HCT116 (cell line): ENCODE results near the gene UBIAD1. TPM values are rescaled to one million over a fixed set of nuclear protein-coding genes. Genes with fewer than 3 reads are reported as not detected.

Source experiments
- ATAC-seq: fragments of 200-7000 bp; cut with Tn5 transposase; 2 replicates; pipeline ENCODE4 v1.9.1; 2020; ENCODE audit warnings: mild to moderate bottlenecking, moderate library complexity
- BruUV-seq: library from RNA; stranded (reverse); fragments of 400-500 nt; replicated peaks from 2 replicates; lab custom pipeline; 2021; lab: Mats Ljungman, UMichigan
- CTCF ChIA-PET: fragments of 300-600 bp; sonication (Branson Sonifier 250); formaldehyde crosslinking; loops from one replicate; lab custom pipeline; 2021; ENCODE audit warnings: antibody characterized with exemption; lab: Charles Lee
- POLR2A ChIA-PET: fragments of 300-600, 350-600 bp; sonication (Branson Sonifier 250); formaldehyde crosslinking; loops from one replicate; lab custom pipeline; 2021; ENCODE audit warnings: antibody characterized with exemption; lab: Charles Lee
- RAD21 ChIA-PET, 2 experiments: fragments of 300-600 bp; sonication (Branson Sonifier 250); formaldehyde crosslinking; loops; one replicate each; lab custom pipeline; 2023; ENCODE audit warnings: low total read pairs in 2 of 2; ENCODE audit not compliant: uncharacterized antibody in 2 of 2, unreplicated experiment in 2 of 2, low non-redundant PET in 1 of 2; lab: Charles Lee
- DNase-seq: peaks from one replicate; pipeline ENCODE4 v3.0.0-alpha.2; 2010; ENCODE audit warnings: low read depth, low spot score
- H2AFZ ChIP-seq: fragments of 200-600 bp; shearing (Covaris generic), sonication (generic); 2 replicates; pipeline ENCODE4 v1.6.1; 2017; ENCODE audit warnings: low read depth, mixed run types, mixed read lengths, antibody characterized with exemption, low read length; ENCODE audit not compliant: poor library complexity, severe bottlenecking
- H3K27ac ChIP-seq: 2 replicates; pipeline ENCODE4 v1.5.1; 2012; ENCODE audit warnings: low read depth, low read length
- H3K27me3 ChIP-seq: fragments of 200-600 bp; sonication (generic); 2 replicates; pipeline ENCODE4 v1.6.1; 2016; ENCODE audit warnings: mixed run types, low read length, mixed read lengths; ENCODE audit not compliant: insufficient read depth
- H3K36me3 ChIP-seq, 2 experiments: fragments of 200-500 bp in 1 of 2; fragments of 200-600 bp in 1 of 2; sonication (Bioruptor generic) in 1 of 2; sonication (generic) in 1 of 2; 2 replicates each; pipeline versions ENCODE4 v1.5.1 to v1.6.1; 2014 to 2016; ENCODE audit warnings: low read length in 2 of 2, inconsistent platforms in 1 of 2, mixed read lengths in 1 of 2, mixed run types in 1 of 2; ENCODE audit not compliant: insufficient read depth in 2 of 2, control insufficient read depth in 1 of 2
- H3K4me1 ChIP-seq, 2 experiments: fragments of 200-600 bp in 1 of 2; sonication (generic) in 1 of 2; 2 replicates each; pipeline versions ENCODE4 v1.5.1 to v1.6.1; 2012 to 2017; ENCODE audit warnings: low read length in 2 of 2, inconsistent platforms in 1 of 2, mild to moderate bottlenecking in 1 of 2, mixed read lengths in 1 of 2, mixed run types in 1 of 2, moderate library complexity in 1 of 2; ENCODE audit not compliant: insufficient read depth in 2 of 2, control insufficient read depth in 1 of 2
- H3K4me2 ChIP-seq: fragments of 200-600 bp; sonication (generic); 2 replicates; pipeline ENCODE4 v1.6.1; 2017; ENCODE audit warnings: mixed run types, low read length, mixed read lengths
- H3K4me3 ChIP-seq, 2 experiments: fragments of 200-600 bp in 1 of 2; sonication (generic) in 1 of 2; replicated peaks in 1 of 2; 2 replicates each; pipeline ENCODE4 v1.5.1; 2011 to 2016; ENCODE audit warnings: low read length in 2 of 2, control low read depth in 1 of 2, low read depth in 1 of 2, mild to moderate bottlenecking in 1 of 2, mixed read lengths in 1 of 2, mixed run types in 1 of 2
- H3K79me2 ChIP-seq: fragments of 200-600 bp; sonication (generic); 2 replicates; pipeline ENCODE4 v1.6.1; 2017; ENCODE audit warnings: mild to moderate bottlenecking, mixed run types, low read length, moderate library complexity, mixed read lengths; ENCODE audit not compliant: insufficient read depth
- H3K9ac ChIP-seq: fragments of 200-600 bp; sonication (generic); 2 replicates; pipeline ENCODE4 v1.6.1; 2016; ENCODE audit warnings: low read length, mixed read lengths
- H3K9me2 ChIP-seq: fragments of 200-600 bp; sonication (generic), shearing (Covaris generic); 2 replicates; pipeline ENCODE4 v1.6.1; 2017; ENCODE audit warnings: mixed run types, mild to moderate bottlenecking, moderate library complexity; ENCODE audit not compliant: insufficient read depth
- H3K9me3 ChIP-seq, 2 experiments: fragments of 200-500 bp in 1 of 2; fragments of 200-600 bp in 1 of 2; sonication (Bioruptor generic) in 1 of 2; sonication (generic) in 1 of 2; 2 replicates each; pipeline ENCODE4 v1.6.1; 2014 to 2017; ENCODE audit warnings: low read length in 2 of 2, mixed read lengths in 2 of 2, inconsistent platforms in 1 of 2, low read depth in 1 of 2, mild to moderate bottlenecking in 1 of 2, mixed run types in 1 of 2, moderate library complexity in 1 of 2; ENCODE audit not compliant: control insufficient read depth in 1 of 2, insufficient read depth in 1 of 2
- H4K20me1 ChIP-seq: fragments of 200-600 bp; sonication (generic), shearing (Covaris generic); 2 replicates; pipeline ENCODE4 v1.6.1; 2017; ENCODE audit warnings: mixed run types, mild to moderate bottlenecking, moderate library complexity; ENCODE audit not compliant: insufficient read depth
- CBX3 ChIP-seq: IDR thresholded peaks from 2 replicates; pipeline ENCODE4 v1.6.1; 2012; ENCODE audit warnings: low read depth
- CEBPB ChIP-seq: IDR thresholded peaks from 2 replicates; pipeline ENCODE4 v1.6.1; 2012; ENCODE audit warnings: low read depth
- EGR1 ChIP-seq: IDR thresholded peaks from 2 replicates; pipeline ENCODE4 v1.6.1; 2012; ENCODE audit warnings: low read depth
- ELF1 ChIP-seq: IDR thresholded peaks from 2 replicates; pipeline ENCODE4 v1.6.1; 2012; ENCODE audit warnings: low read depth, borderline replicate concordance
- EZH2phosphoT487 ChIP-seq: fragments of 200-600 bp; IDR thresholded peaks from 2 replicates; pipeline ENCODE4 v1.6.1; 2018; ENCODE audit warnings: antibody characterized with exemption, borderline replicate concordance
- FOSL1 ChIP-seq: IDR thresholded peaks from 2 replicates; pipeline ENCODE4 v1.6.1; 2012; ENCODE audit warnings: low read depth
- POLR2AphosphoS5 ChIP-seq: IDR thresholded peaks from 2 replicates; pipeline ENCODE4 v1.6.1; 2011; ENCODE audit warnings: mild to moderate bottlenecking, low read depth, low read length, moderate library complexity
- RAD21 ChIP-seq: IDR thresholded peaks from 2 replicates; pipeline ENCODE4 v1.6.1; 2012; ENCODE audit warnings: low read depth, mild to moderate bottlenecking
- SIN3A ChIP-seq: IDR thresholded peaks from 2 replicates; pipeline ENCODE4 v1.6.1; 2012; ENCODE audit warnings: low read depth
- SP1 ChIP-seq: IDR thresholded peaks from 2 replicates; pipeline ENCODE4 v1.6.1; 2012; ENCODE audit warnings: low read depth
- SRF ChIP-seq: IDR thresholded peaks from 2 replicates; pipeline ENCODE4 v1.6.1; 2012; ENCODE audit warnings: low read depth
- TCF7L2 ChIP-seq: IDR thresholded peaks from 2 replicates; pipeline ENCODE4 v1.7.0; 2011; ENCODE audit warnings: borderline replicate concordance, inconsistent platforms; ENCODE audit not compliant: insufficient read depth, insufficient read length; ENCODE audit errors: extremely low read depth
- YY1 ChIP-seq: IDR thresholded peaks from 2 replicates; pipeline ENCODE4 v1.6.1; 2011; ENCODE audit warnings: low read length, low read depth, moderate library complexity, mild to moderate bottlenecking; ENCODE audit not compliant: insufficient replicate concordance; ENCODE audit errors: extremely low read depth
- ZFX ChIP-seq: fragments of 450-650 bp; IDR thresholded peaks from 2 replicates; pipeline ENCODE4 v1.6.1; 2017
- intact Hi-C: fragments of 100-400 bp; cut with micrococcal nuclease; formaldehyde crosslinking; loops from 2 replicates; pipeline ENCODE4 v1.10.0; 2022
- total RNA-seq: library from RNA; stranded (reverse); gene quantifications from one replicate; pipeline ENCODE4 v1.2.1, GENCODE V29; 2021; ENCODE audit not compliant: unreplicated experiment
- TF ChIP-seq, protein P1 (sequence below): IDR thresholded peaks from 2 replicates; pipeline ENCODE4 v1.6.1; 2012
- TF ChIP-seq, protein P2 (sequence below): IDR thresholded peaks from 2 replicates; pipeline ENCODE4 v1.6.1; 2012
- TF ChIP-seq, protein P3 (sequence below), 3 experiments: fragments of 200-600 bp in 1 of 3; sonication (generic) in 1 of 3; IDR thresholded peaks in 2 of 3; conservative IDR thresholded peaks in 1 of 3; 2 replicates each; pipeline ENCODE4 v1.5.1; 2012 to 2017; ENCODE audit warnings: low read depth in 2 of 3, low read length in 2 of 3, antibody characterized with exemption in 1 of 3, borderline replicate concordance in 1 of 3, control low read depth in 1 of 3, mild to moderate bottlenecking in 1 of 3, mixed read lengths in 1 of 3, mixed run types in 1 of 3, moderate library complexity in 1 of 3; ENCODE audit not compliant: insufficient read depth in 1 of 3
- TF ChIP-seq, protein P4 (sequence below): IDR thresholded peaks from 2 replicates; pipeline ENCODE4 v1.6.1; 2011; ENCODE audit warnings: mild to moderate bottlenecking, low read length, moderate library complexity; ENCODE audit not compliant: insufficient replicate concordance; ENCODE audit errors: extremely low read depth

Gene UBIAD1
- total RNA-seq, 1 experiment from 2014 or later = 17.2 TPM

DNA sequence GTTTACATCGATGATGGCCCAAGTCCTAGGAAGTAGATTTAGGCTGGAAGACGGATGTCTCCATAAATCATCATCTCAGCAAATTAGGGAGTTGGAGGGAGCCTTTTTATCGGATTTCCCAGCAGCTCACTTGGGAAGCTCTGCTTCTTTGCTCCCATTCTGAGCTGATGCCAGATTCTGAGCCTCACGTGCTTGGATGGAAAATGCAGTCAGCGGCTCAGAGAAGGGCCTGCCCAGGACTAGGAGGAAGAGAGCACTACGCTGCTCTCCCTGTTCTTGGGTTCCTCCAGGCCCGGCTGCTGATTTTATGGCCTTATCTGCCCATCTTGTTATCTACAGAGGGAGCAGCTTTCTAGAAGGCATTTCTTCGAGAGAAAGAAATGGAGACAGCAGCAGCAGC lies 42.0 kb downstream of the UBIAD1 start (continued):
- no peak for TF ChIP-seq CEBPB
- no peak for TF ChIP-seq EZH2phosphoT487
- TF ChIP-seq, protein P1, sequence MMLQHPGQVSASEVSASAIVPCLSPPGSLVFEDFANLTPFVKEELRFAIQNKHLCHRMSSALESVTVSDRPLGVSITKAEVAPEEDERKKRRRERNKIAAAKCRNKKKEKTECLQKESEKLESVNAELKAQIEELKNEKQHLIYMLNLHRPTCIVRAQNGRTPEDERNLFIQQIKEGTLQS = no peak
- no peak for TF ChIP-seq POLR2AphosphoS5
- no peak for TF ChIP-seq FOSL1
- TF ChIP-seq SIN3A = no peak
- TF ChIP-seq, all 23 proteins: peak for 0

DNA sequence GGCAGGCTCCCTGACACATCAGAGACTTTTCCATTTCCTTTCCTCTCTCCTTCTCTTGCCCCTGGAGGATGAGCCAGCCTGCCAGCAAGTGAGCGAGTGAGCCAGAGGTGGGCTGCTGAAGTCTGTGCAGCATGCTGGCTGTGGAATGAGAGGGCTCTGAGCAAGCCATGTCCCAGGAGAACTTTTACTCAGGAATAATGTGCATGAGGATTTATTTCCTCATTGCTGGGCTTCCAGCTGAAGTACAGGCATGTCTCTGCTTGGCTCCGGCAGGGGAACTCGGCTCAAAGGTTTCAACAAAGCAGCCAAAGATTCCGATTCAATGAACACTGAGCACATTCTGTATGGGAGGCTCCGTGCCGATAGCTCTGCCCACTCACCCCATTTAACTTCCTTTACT lies 43.7 kb downstream of the UBIAD1 start:
- Histone ChIP-seq H3K9me3 (no peaks in the 10 kb centered on the region), H3K36me3 (no peaks in the 10 kb centered on the region), H3K27me3 (no peaks in the 10 kb centered on the region), H3K9ac (no peak overlapping the region), H3K4me1 (no peaks in the 10 kb centered on the region), H3K4me2 (no peak overlapping the region), H4K20me1 (no peaks in the 10 kb centered on the region), H3K4me3 (no peak overlapping the region), H3K9me2 (no peaks in the 10 kb centered on the region), H3K27ac (no peak overlapping the region), H3K79me2 (no peaks in the 10 kb centered on the region), H2AFZ (no peak overlapping the region)
- DNase-seq = no peak
- no TSS peak for BruUV-seq
- no peak for ATAC-seq
- ChIA-PET POLR2A (no interaction called here), RAD21 (no interaction called here), CTCF (interaction anchor here (0.7 kb wide), 1 partner anchor 29 kb away, joined by 3 read pairs; no protein-coding TSS in a partner anchor)
- intact Hi-C loops = no loop called here
- TF ChIP-seq CBX3 (no peak), EGR1 (no peak), SRF (no peak), SP1 (no peak), ELF1 (no peak), YY1 (no peak), TCF7L2 (no peak), RAD21 (no peak), CEBPB (no peak), ZFX (no peak)
- TF ChIP-seq, protein P2, sequence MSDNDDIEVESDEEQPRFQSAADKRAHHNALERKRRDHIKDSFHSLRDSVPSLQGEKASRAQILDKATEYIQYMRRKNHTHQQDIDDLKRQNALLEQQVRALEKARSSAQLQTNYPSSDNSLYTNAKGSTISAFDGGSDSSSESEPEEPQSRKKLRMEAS = no peak
- TF ChIP-seq, protein P3, sequence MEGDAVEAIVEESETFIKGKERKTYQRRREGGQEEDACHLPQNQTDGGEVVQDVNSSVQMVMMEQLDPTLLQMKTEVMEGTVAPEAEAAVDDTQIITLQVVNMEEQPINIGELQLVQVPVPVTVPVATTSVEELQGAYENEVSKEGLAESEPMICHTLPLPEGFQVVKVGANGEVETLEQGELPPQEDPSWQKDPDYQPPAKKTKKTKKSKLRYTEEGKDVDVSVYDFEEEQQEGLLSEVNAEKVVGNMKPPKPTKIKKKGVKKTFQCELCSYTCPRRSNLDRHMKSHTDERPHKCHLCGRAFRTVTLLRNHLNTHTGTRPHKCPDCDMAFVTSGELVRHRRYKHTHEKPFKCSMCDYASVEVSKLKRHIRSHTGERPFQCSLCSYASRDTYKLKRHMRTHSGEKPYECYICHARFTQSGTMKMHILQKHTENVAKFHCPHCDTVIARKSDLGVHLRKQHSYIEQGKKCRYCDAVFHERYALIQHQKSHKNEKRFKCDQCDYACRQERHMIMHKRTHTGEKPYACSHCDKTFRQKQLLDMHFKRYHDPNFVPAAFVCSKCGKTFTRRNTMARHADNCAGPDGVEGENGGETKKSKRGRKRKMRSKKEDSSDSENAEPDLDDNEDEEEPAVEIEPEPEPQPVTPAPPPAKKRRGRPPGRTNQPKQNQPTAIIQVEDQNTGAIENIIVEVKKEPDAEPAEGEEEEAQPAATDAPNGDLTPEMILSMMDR (IDR thresholded peaks at IDR 0.05 in 2 of 3, conservative IDR thresholded peaks at IDR 0.05 in 1 of 3; ENCODE audit: borderline replicate concordance in 1 of 3, insufficient read depth in 1 of 3, low read depth in 2 of 3, low read length in 2 of 3) = no peak
- TF ChIP-seq, protein P1 = no peak
- TF ChIP-seq, protein P4, sequence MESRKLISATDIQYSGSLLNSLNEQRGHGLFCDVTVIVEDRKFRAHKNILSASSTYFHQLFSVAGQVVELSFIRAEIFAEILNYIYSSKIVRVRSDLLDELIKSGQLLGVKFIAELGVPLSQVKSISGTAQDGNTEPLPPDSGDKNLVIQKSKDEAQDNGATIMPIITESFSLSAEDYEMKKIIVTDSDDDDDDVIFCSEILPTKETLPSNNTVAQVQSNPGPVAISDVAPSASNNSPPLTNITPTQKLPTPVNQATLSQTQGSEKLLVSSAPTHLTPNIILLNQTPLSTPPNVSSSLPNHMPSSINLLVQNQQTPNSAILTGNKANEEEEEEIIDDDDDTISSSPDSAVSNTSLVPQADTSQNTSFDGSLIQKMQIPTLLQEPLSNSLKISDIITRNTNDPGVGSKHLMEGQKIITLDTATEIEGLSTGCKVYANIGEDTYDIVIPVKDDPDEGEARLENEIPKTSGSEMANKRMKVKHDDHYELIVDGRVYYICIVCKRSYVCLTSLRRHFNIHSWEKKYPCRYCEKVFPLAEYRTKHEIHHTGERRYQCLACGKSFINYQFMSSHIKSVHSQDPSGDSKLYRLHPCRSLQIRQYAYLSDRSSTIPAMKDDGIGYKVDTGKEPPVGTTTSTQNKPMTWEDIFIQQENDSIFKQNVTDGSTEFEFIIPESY = no peak
